Coronary artery (tissue), 2 donors: ENCODE measurements around the gene CARD9.
A peak's percentile ranks its signal among the peaks of the same experiment; 100 is the strongest.

Experiments
- DNase-seq: peaks from one replicate; pipeline ENCODE4 v3.0.0-alpha.2; 2017; ENCODE audit warnings: low spot score
- H3K27ac ChIP-seq, 2 donors: fragments of 200-600 bp; sonication (generic); one replicate each; pipeline ENCODE4 v1.5.1; 2016 to 2019
- H3K4me3 ChIP-seq: fragments of 200-600 bp; sonication (generic); 2 replicates; pipeline ENCODE4 v1.5.1; 2016; ENCODE audit warnings: mild to moderate bottlenecking, moderate library complexity
- CTCF ChIP-seq: fragments of 200-600 bp; sonication (generic); IDR thresholded peaks from one replicate; pipeline ENCODE4 v1.5.1; 2019; ENCODE audit warnings: antibody characterized with exemption

Gene CARD9

DNA sequence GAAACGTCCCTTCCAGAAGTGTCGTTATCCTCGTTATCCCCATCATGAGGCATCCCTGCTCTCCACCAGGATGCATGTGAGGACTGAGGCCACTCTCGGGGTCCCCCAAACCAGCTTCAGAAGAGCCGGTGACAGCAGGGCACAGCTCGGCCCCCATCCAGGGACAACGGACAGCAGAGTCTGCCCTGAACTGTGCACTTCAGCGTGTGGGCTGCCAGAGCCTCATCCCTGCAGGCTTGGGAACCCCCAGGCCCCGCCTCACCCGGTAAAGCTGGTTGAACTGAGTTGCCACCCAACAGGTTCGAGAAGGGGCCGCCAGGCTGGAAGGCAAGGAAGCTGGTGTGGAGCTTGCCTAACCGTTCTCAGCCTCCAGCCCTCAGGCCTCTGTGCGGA, 710 bp upstream of the CARD9 start:
- Histone ChIP-seq H3K4me3 (no peak overlapping the region), H3K27ac (no peak overlapping the region)
- DNase-seq = no peak
- no peak for TF ChIP-seq CTCF

DNA sequence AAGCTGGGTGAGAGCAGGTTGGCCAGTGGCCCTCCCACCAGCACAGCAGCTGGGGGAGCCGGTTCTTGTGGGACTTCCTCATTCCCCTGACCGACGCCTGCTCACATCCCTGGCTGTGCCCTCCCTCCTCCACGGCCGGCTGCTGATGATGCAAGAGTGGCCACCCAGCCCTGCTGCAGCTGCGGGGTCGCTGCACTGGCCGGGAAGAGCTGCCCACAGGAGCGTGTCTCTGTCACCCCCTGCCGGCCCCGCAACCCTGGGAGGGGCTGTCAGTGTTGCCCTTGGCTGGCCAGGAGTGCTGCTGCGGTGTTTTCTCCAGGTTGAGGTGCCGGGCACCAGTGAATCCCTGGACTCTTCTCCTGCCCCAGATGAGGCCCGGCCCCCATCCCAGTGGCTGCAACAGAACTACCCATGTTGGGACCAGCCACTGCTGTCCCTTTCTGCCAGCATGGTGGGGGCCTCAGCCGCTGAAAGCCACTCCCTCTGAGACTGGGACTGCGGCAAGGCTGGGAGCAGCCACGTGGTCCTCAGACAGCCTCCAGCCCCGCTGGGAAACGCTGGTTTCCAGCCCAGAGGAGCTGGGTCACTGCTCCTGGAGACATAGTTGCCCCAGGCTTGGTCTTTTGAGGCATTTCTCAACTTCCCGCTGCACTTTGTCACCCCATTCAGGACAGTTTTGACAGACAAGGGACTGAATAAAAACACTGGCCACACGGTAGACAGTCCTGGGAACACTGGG, 739 bp downstream of the CARD9 start:
- DNase-seq = no peak
- TF ChIP-seq CTCF = no peak
- Histone ChIP-seq H3K27ac (peak overlapping the region in 1 of 2 donors; percentile 41), H3K4me3 (peak overlapping the region; percentile 61)

GRCh38 chr9:136372006-136372405, 1.5 kb downstream of the CARD9 start:
- Histone ChIP-seq H3K4me3 (peak overlapping the region; percentile 61), H3K27ac (peak overlapping the region in 1 of 2 donors; percentile 41)
- DNase-seq = no peak
- no peak for TF ChIP-seq CTCF

DNA sequence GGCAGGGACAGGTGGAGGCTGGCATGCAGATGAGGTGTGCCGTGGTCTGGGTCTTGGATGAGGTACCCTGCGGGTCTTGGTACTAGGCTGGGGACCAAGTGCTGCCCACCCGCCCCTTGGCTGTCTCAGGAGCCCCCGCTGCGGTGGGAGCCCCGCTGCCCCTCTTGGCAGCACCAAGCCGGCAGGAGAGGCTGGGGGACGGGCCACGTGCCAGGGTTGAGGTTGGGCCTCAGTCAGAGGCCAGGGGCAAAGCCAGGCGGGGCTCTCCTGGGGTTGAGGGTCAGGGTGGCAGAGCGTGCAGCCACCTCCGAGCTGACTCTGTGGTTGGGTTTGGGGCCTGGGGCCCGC, 2.0 kb downstream of the CARD9 start:
- DNase-seq = no peak
- H3K4me3 ChIP-seq = no peak overlapping the region
- no peak for TF ChIP-seq CTCF
- no peak overlapping the region for H3K27ac ChIP-seq

- Histone ChIP-seq H3K4me3 (no peak overlapping the region), H3K27ac (no peak overlapping the region)
- no peak for DNase-seq
- TF ChIP-seq CTCF = no peak
These were observed 2.6 kb downstream of the CARD9 start for GRCh38 chr9:136370687-136371532.

GRCh38 chr9:136370037-136370436, 3.4 kb downstream of the CARD9 start:
- Histone ChIP-seq H3K27ac (no peak overlapping the region), H3K4me3 (no peak overlapping the region)
- TF ChIP-seq CTCF = no peak
- no peak for DNase-seq

- Histone ChIP-seq H3K4me3 (no peak overlapping the region), H3K27ac (no peak overlapping the region)
- DNase-seq = no peak
- no peak for TF ChIP-seq CTCF
These were observed 5.3 kb downstream of the CARD9 start for GRCh38 chr9:136368190-136368589.
